SU-DHL-6 (cell line): ENCODE results near the gene AFAP1L1.
"Not testable (repeated sequence)": the region's sequence is repeated elsewhere in the genome, so short reads cannot be mapped to it uniquely, and the experiment has no call there.

Experiments used
- H2AFZ ChIP-seq: fragments of 200-600 bp; sonication (generic); 2 replicates; pipeline ENCODE4 v1.6.1; 2014; ENCODE audit warnings: low read depth, mild to moderate bottlenecking, moderate library complexity, mixed read lengths, antibody characterized with exemption, low read length; ENCODE audit not compliant: severe bottlenecking
- H3F3A ChIP-seq: fragments of 200-600 bp; shearing (Covaris generic); 2 replicates; pipeline ENCODE4 v1.6.0; 2016; ENCODE audit warnings: antibody characterized with exemption, mild to moderate bottlenecking; ENCODE audit not compliant: insufficient read depth
- H3K27ac ChIP-seq: fragments of 200-600 bp; sonication (generic); 2 replicates; pipeline ENCODE4 v1.5.1; 2016; ENCODE audit warnings: low read depth, mild to moderate bottlenecking, low read length, moderate library complexity, mixed read lengths
- H3K27me3 ChIP-seq: fragments of 200-600 bp; sonication (generic), shearing (Covaris generic); 2 replicates; pipeline ENCODE4 v1.6.0; 2014; ENCODE audit warnings: mild to moderate bottlenecking, low read length
- H3K36me3 ChIP-seq: fragments of 200-600 bp; sonication (generic); 2 replicates; pipeline ENCODE4 v1.6.1; 2014; ENCODE audit warnings: mild to moderate bottlenecking, low read length, mixed read lengths
- H3K4me2 ChIP-seq: fragments of 300-600, 200-600 bp; shearing (Covaris generic), sonication (generic); 2 replicates; pipeline ENCODE4 v1.6.0; 2014; ENCODE audit warnings: low read length, low read depth, mild to moderate bottlenecking; ENCODE audit not compliant: poor library complexity, severe bottlenecking
- H3K4me3 ChIP-seq: fragments of 200-600 bp; sonication (generic); 2 replicates; pipeline ENCODE4 v1.5.1; 2014; ENCODE audit warnings: antibody characterized with exemption, low read length, mild to moderate bottlenecking, mixed read lengths; ENCODE audit not compliant: insufficient read depth, poor library complexity, severe bottlenecking
- H3K79me2 ChIP-seq: fragments of 200-600 bp; sonication (generic); 2 replicates; pipeline ENCODE4 v1.6.1; 2014; ENCODE audit warnings: mild to moderate bottlenecking, low read length, moderate library complexity; ENCODE audit not compliant: insufficient read depth
- H3K9ac ChIP-seq: fragments of 200-600 bp; sonication (generic); 2 replicates; pipeline ENCODE4 v1.7.0; 2014; ENCODE audit warnings: mild to moderate bottlenecking, low read length
- H3K9me2 ChIP-seq: fragments of 200-600 bp; sonication (generic); replicated peaks from 2 replicates; pipeline ENCODE4 v1.6.1; 2014; ENCODE audit warnings: low read length; ENCODE audit not compliant: insufficient read depth
- H3K9me3 ChIP-seq: fragments of 200-600 bp; sonication (generic); 2 replicates; pipeline ENCODE4 v1.6.1; 2014; ENCODE audit warnings: low read length, mixed read lengths; ENCODE audit not compliant: insufficient read depth
- H4K20me1 ChIP-seq: fragments of 200-600 bp; sonication (generic); 2 replicates; pipeline ENCODE4 v1.6.1; 2014; ENCODE audit warnings: low read depth, mild to moderate bottlenecking, antibody characterized with exemption, low read length, moderate library complexity, mixed read lengths
- EZH2phosphoT487 ChIP-seq: fragments of 200-600 bp; sonication (generic), shearing (Covaris generic); conservative IDR thresholded peaks from 2 replicates; pipeline ENCODE4 v1.6.1; 2018; ENCODE audit warnings: mild to moderate bottlenecking, antibody characterized with exemption, low read length, moderate library complexity, mixed read lengths
- TF ChIP-seq, protein P1 (sequence below): fragments of 200-600 bp; sonication (generic); IDR thresholded peaks from one replicate; pipeline ENCODE4 v1.5.1; 2017; ENCODE audit warnings: antibody characterized with exemption, mild to moderate bottlenecking, low read length, moderate library complexity; ENCODE audit not compliant: insufficient read depth, poor library complexity, severe bottlenecking

Gene AFAP1L1

DNA sequence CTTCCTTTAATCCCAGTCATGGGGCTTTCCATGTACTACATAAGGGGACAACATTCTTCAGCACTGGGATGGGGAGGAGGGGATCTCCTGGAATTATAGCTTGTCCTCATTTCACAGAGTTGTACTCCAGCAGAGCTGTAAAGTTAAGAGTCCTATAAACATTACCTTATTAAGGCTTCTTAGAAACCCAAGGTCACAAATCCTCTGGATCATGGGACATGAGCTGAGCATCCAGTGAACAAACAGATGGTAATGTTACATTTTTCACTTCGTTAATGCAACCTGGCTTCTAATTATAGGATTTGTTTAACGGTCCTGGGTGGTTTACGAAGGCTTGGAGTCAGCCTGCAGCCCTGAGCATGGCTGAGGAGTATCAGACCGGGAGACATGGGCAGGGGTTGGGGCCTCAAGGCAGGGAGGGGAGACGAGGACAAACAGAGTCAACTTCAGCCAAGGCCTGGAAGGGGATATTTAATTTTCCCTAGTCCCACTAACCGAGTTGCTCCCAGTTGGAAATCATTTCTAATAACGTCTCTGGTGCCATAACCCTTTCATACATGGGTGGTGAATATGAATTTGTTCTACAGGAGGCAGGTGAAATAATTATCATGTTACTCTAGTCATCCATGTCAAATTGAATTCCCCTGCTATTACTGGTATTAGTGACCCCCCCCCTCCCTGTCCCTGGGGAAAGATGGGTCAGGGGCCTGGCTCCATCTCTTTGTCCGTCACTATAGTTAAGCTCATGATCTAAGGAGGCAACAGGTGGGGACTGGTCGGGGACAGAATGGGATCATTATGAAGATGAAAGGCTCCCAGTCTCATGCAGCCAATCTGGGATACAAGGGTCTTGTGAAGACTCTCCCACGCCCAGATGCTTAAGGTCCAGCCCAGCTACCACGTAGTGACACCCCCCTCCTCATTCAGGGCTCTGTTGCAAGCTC, 118.2 kb downstream of the AFAP1L1 start:
- Histone ChIP-seq H3K79me2 (no peaks in the 10 kb centered on the region), H3K4me2 (no peak overlapping the region), H3K27ac (no peak overlapping the region), H3F3A (no peaks in the 10 kb centered on the region), H2AFZ (no peak overlapping the region), H3K9me3 (no peaks in the 10 kb centered on the region), H3K9me2 (no peaks in the 10 kb centered on the region), H3K9ac (no peak overlapping the region), H3K4me3 (no peak overlapping the region), H4K20me1 (no peaks in the 10 kb centered on the region), H3K36me3 (no peaks in the 10 kb centered on the region), H3K27me3 (0 out of 2 replicates have a peak, but pooled peaks cover 4% of the 10 kb centered on the region)
- TF ChIP-seq EZH2phosphoT487: no peak
- TF ChIP-seq, protein P1, sequence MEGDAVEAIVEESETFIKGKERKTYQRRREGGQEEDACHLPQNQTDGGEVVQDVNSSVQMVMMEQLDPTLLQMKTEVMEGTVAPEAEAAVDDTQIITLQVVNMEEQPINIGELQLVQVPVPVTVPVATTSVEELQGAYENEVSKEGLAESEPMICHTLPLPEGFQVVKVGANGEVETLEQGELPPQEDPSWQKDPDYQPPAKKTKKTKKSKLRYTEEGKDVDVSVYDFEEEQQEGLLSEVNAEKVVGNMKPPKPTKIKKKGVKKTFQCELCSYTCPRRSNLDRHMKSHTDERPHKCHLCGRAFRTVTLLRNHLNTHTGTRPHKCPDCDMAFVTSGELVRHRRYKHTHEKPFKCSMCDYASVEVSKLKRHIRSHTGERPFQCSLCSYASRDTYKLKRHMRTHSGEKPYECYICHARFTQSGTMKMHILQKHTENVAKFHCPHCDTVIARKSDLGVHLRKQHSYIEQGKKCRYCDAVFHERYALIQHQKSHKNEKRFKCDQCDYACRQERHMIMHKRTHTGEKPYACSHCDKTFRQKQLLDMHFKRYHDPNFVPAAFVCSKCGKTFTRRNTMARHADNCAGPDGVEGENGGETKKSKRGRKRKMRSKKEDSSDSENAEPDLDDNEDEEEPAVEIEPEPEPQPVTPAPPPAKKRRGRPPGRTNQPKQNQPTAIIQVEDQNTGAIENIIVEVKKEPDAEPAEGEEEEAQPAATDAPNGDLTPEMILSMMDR: no peak

DNA sequence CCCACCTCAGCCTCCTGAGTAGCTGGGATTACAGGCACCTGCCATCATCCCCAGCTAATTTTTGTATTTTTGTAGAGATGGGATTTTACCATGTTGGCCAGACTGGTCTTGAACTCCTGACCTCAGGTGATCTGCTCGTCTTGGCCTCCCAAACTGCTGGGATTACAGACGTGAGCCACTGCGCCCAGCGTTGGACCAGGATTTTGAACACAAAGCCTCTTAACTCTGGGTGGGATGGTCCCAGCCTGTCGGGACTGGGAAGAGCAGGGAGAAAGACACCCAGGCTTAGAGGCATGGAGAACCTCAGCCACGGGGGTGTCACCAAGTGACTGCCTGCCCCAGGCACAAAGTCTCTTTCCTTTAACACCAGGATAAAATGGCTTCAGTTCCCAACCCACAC, 119.4 kb downstream of the AFAP1L1 start:
- H3K4me2 ChIP-seq: not testable (repeated sequence)

More for the DNA sequence above, 119.4 kb downstream of the AFAP1L1 start:
- H4K20me1 ChIP-seq, H3K27me3 ChIP-seq, H3K9me3 ChIP-seq, H3K9me2 ChIP-seq, H3K36me3 ChIP-seq, H3K4me3 ChIP-seq, H2AFZ ChIP-seq, H3K27ac ChIP-seq, H3K9ac ChIP-seq, H3F3A ChIP-seq, H3K79me2 ChIP-seq: not testable (repeated sequence)
